H1 (cell line): ENCODE data around the gene IKZF3. TPM values are rescaled to one million over a fixed set of nuclear protein-coding genes. Genes with fewer than 3 reads are reported as not detected.

Experiments
- BRCA1 ChIP-seq: IDR thresholded peaks from 2 replicates; pipeline ENCODE4 v1.6.1; 2012; ENCODE audit warnings: low read depth, low read length, improper control_type of control experiment
- CHD1 ChIP-seq: IDR thresholded peaks from 2 replicates; pipeline ENCODE4 v1.6.1; 2012; ENCODE audit warnings: low read depth, low read length, improper control_type of control experiment
- CHD2 ChIP-seq: IDR thresholded peaks from 2 replicates; pipeline ENCODE4 v1.6.1; 2012; ENCODE audit warnings: low read length, improper control_type of control experiment
- CHD7 ChIP-seq: fragments of 300-600 bp; sonication (generic); IDR thresholded peaks from 2 replicates; pipeline ENCODE4 v1.7.1; 2012; ENCODE audit warnings: low read length, moderate library complexity, mild to moderate bottlenecking, inconsistent platforms; ENCODE audit not compliant: insufficient replicate concordance
- EGR1 ChIP-seq: IDR thresholded peaks from 2 replicates; pipeline ENCODE4 v1.6.1; 2011; ENCODE audit warnings: low read depth, low read length, borderline replicate concordance
- PHF8 ChIP-seq: fragments of 200-600 bp; sonication (generic); conservative IDR thresholded peaks from 2 replicates; pipeline ENCODE4 v1.7.1; 2012; ENCODE audit warnings: low read depth, mild to moderate bottlenecking, inconsistent platforms, low read length, moderate library complexity
- POU5F1 ChIP-seq: IDR thresholded peaks from 2 replicates; pipeline ENCODE4 v1.6.1; 2011; ENCODE audit warnings: low read depth, mild to moderate bottlenecking, low read length, moderate library complexity
- SAP30 ChIP-seq: fragments of 300-600 bp; sonication (generic); IDR thresholded peaks from 2 replicates; pipeline ENCODE4 v1.7.1; 2012; ENCODE audit warnings: low read length, moderate library complexity, mild to moderate bottlenecking, inconsistent platforms; ENCODE audit not compliant: insufficient read depth, insufficient replicate concordance
- SP2 ChIP-seq: IDR thresholded peaks from 2 replicates; pipeline ENCODE4 v1.6.1; 2012; ENCODE audit warnings: mild to moderate bottlenecking, low read length, inconsistent platforms
- USF2 ChIP-seq: IDR thresholded peaks from 2 replicates; pipeline ENCODE4 v1.6.1; 2011; ENCODE audit warnings: low read length, improper control_type of control experiment
- polyA plus RNA-seq, 7 experiments: library from polyadenylated mRNA; depleted of rRNA in 3 of 7; stranded (reverse) in 5 of 7; unstranded in 2 of 7; fragments of >200 nt in 5 of 7; fragments of 200-250 nt in 2 of 7; gene quantifications; 1 replicate in 5 of 7; 2 replicates in 1 of 7; 4 replicates in 1 of 7; pipeline versions ENCODE4 v1.2.1 to v1.2.3, GENCODE V29; 2011 to 2013; ENCODE audit warnings: missing spikeins in 2 of 7, mixed read lengths in 2 of 7
- total RNA-seq: library from RNA; stranded (reverse); fragmentation: NEBNext Ultra II Directional; extraction: Animal tissue kit (Norgen Biotek cat#: 25700); gene quantifications from 2 replicates; pipeline ENCODE4 v1.2.1, GENCODE V29; 2021

The IKZF3 gene
- total and polyA plus RNA-seq, 2 of the 8 experiments (the other 6 are each of a cell fraction or from before 2014, with no cell fraction given) = 0.23 to 0.56 TPM

GRCh38 chr17:39820541-39820940 is 43.6 kb downstream of the IKZF3 start (continued):
- no peak for TF ChIP-seq CHD7
- no peak for TF ChIP-seq EGR1
- TF ChIP-seq USF2 = no peak
- TF ChIP-seq SP2 = no peak
- TF ChIP-seq BRCA1 = no peak
- no peak for TF ChIP-seq CHD1
- TF ChIP-seq POU5F1 = no peak
- no peak for TF ChIP-seq PHF8
- no peak for TF ChIP-seq CHD2
- TF ChIP-seq SAP30 = no peak
